ENCODE measurements around the gene TRNAU1AP.
"Not testable (repeated sequence)": the region's sequence is repeated elsewhere in the genome, so short reads cannot be mapped to it uniquely, and the experiment has no call there.

Gene TRNAU1AP

GRCh38 chr1:28522537-28522936 is 30.3 kb upstream of the TRNAU1AP start:
- not testable (repeated sequence) for DNase-seq

GRCh38 chr1:28525002-28525642 is 27.8 kb upstream of the TRNAU1AP start:
- DNase-seq, result not testable (repeated sequence)

GRCh38 chr1:28526886-28527285 is 26.0 kb upstream of the TRNAU1AP start:
- DNase-seq, result no peak

- no peak for DNase-seq
These were observed 22.4 kb upstream of the TRNAU1AP start for GRCh38 chr1:28530456-28530855.

GRCh38 chr1:28534671-28535070 is 18.2 kb upstream of the TRNAU1AP start:
- DNase-seq, result no peak

- no peak for DNase-seq
These were observed 17.7 kb upstream of the TRNAU1AP start for GRCh38 chr1:28535180-28535579.

GRCh38 chr1:28537457-28538199 is 15.3 kb upstream of the TRNAU1AP start:
- no peak for DNase-seq

GRCh38 chr1:28538286-28538685 is 14.6 kb upstream of the TRNAU1AP start:
- DNase-seq, result no peak

- no peak for DNase-seq
These were observed 12.2 kb upstream of the TRNAU1AP start for GRCh38 chr1:28540651-28541050.

- not testable (repeated sequence) for DNase-seq
These were observed 11.4 kb upstream of the TRNAU1AP start for GRCh38 chr1:28541414-28542015.

GRCh38 chr1:28545246-28545628 is 7.6 kb upstream of the TRNAU1AP start:
- no peak for DNase-seq

GRCh38 chr1:28548318-28548717 is 4.6 kb upstream of the TRNAU1AP start:
- no peak for DNase-seq

GRCh38 chr1:28551381-28551780 is 1.5 kb upstream of the TRNAU1AP start:
- DNase-seq, result no peak

- DNase-seq, result no peak
These were observed 8.0 kb downstream of the TRNAU1AP start for GRCh38 chr1:28560886-28561285.

- no peak for DNase-seq
These were observed 11.4 kb downstream of the TRNAU1AP start for GRCh38 chr1:28564310-28564709.

GRCh38 chr1:28565040-28565439 is 12.2 kb downstream of the TRNAU1AP start:
- no peak for DNase-seq

- no peak for DNase-seq
These were observed 12.8 kb downstream of the TRNAU1AP start for GRCh38 chr1:28565726-28566125.

GRCh38 chr1:28566931-28567330 is 14.0 kb downstream of the TRNAU1AP start:
- no peak for DNase-seq

GRCh38 chr1:28571911-28572310 is 19.0 kb downstream of the TRNAU1AP start:
- DNase-seq, result no peak

- not testable (repeated sequence) for DNase-seq
These were observed 20.0 kb downstream of the TRNAU1AP start for GRCh38 chr1:28572891-28573290.

- no peak for DNase-seq
These were observed 20.7 kb downstream of the TRNAU1AP start for GRCh38 chr1:28573564-28573963.

GRCh38 chr1:28577052-28577678 is 24.3 kb downstream of the TRNAU1AP start:
- DNase-seq, result no peak

GRCh38 chr1:28577738-28578536 is 25.1 kb downstream of the TRNAU1AP start:
- no peak for DNase-seq
